H1 (cell line): ENCODE results near the gene PATJ. TPM values are rescaled to one million over a fixed set of nuclear protein-coding genes. Genes with fewer than 3 reads are reported as not detected.

Experiments
- ASH2L ChIP-seq: fragments of 200-600, 300-600 bp; sonication (generic); IDR thresholded peaks from one replicate; pipeline ENCODE4 v1.7.1; 2017; ENCODE audit warnings: low read length
- CHD2 ChIP-seq: IDR thresholded peaks from 2 replicates; pipeline ENCODE4 v1.6.1; 2012; ENCODE audit warnings: low read length, improper control_type of control experiment
- EGR1 ChIP-seq: IDR thresholded peaks from 2 replicates; pipeline ENCODE4 v1.6.1; 2011; ENCODE audit warnings: low read depth, low read length, borderline replicate concordance
- SIN3A ChIP-seq, 2 experiments: IDR thresholded peaks in 1 of 2; conservative IDR thresholded peaks in 1 of 2; 2 replicates each; pipeline ENCODE4 v1.6.1; 2011 to 2012; ENCODE audit warnings: low read length in 2 of 2, improper control_type of control experiment in 1 of 2, low read depth in 1 of 2, mild to moderate bottlenecking in 1 of 2
- SUZ12 ChIP-seq: fragments of 200-600 bp; sonication (generic); IDR thresholded peaks from 2 replicates; pipeline ENCODE4 v1.6.1; 2012; ENCODE audit warnings: mild to moderate bottlenecking, inconsistent platforms, low read length, moderate library complexity, mixed read lengths
- YY1 ChIP-seq: IDR thresholded peaks from 2 replicates; pipeline ENCODE4 v1.6.1; 2011; ENCODE audit warnings: low read depth, mild to moderate bottlenecking, low read length
- polyA plus RNA-seq, 7 experiments: library from polyadenylated mRNA; depleted of rRNA in 3 of 7; stranded (reverse) in 5 of 7; unstranded in 2 of 7; fragments of >200 nt in 5 of 7; fragments of 200-250 nt in 2 of 7; gene quantifications; 1 replicate in 5 of 7; 2 replicates in 1 of 7; 4 replicates in 1 of 7; pipeline versions ENCODE4 v1.2.1 to v1.2.3, GENCODE V29; 2011 to 2013; ENCODE audit warnings: missing spikeins in 2 of 7, mixed read lengths in 2 of 7
- total RNA-seq: library from RNA; stranded (reverse); fragmentation: NEBNext Ultra II Directional; extraction: Animal tissue kit (Norgen Biotek cat#: 25700); gene quantifications from 2 replicates; pipeline ENCODE4 v1.2.1, GENCODE V29; 2021
- TF ChIP-seq, protein P1 (sequence below), 3 experiments: IDR thresholded peaks; 1 replicate in 2 of 3; 2 replicates in 1 of 3; pipeline versions ENCODE4 v1.5.1 to v1.6.1; 2011; ENCODE audit warnings: low read length in 3 of 3, mild to moderate bottlenecking in 3 of 3, inconsistent platforms in 2 of 3, low read depth in 1 of 3, moderate library complexity in 1 of 3; ENCODE audit not compliant: insufficient read depth in 1 of 3; ENCODE audit errors: control extremely low read depth in 1 of 3

The PATJ gene
- total and polyA plus RNA-seq, 2 of the 8 experiments (the other 6 are each of a cell fraction or from before 2014, with no cell fraction given), result 8.2 to 55.6 TPM

GRCh38 chr1:61816191-61816590, 73.9 kb downstream of the PATJ start (continued):
- TF ChIP-seq SIN3A (conservative IDR thresholded peaks at IDR 0.05 in 1 of 2, IDR thresholded peaks at IDR 0.05 in 1 of 2; ENCODE audit: low read depth in 1 of 2, low read length in 2 of 2), result no peak
- TF ChIP-seq ASH2L, result no peak
- no peak for TF ChIP-seq SUZ12
- TF ChIP-seq, protein P1, sequence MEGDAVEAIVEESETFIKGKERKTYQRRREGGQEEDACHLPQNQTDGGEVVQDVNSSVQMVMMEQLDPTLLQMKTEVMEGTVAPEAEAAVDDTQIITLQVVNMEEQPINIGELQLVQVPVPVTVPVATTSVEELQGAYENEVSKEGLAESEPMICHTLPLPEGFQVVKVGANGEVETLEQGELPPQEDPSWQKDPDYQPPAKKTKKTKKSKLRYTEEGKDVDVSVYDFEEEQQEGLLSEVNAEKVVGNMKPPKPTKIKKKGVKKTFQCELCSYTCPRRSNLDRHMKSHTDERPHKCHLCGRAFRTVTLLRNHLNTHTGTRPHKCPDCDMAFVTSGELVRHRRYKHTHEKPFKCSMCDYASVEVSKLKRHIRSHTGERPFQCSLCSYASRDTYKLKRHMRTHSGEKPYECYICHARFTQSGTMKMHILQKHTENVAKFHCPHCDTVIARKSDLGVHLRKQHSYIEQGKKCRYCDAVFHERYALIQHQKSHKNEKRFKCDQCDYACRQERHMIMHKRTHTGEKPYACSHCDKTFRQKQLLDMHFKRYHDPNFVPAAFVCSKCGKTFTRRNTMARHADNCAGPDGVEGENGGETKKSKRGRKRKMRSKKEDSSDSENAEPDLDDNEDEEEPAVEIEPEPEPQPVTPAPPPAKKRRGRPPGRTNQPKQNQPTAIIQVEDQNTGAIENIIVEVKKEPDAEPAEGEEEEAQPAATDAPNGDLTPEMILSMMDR (IDR thresholded peaks at IDR 0.05; ENCODE audit: control extremely low read depth in 1 of 3, insufficient read depth in 1 of 3, low read depth in 1 of 3, low read length in 3 of 3), result no peak
- TF ChIP-seq YY1, result no peak
- TF ChIP-seq CHD2, result no peak
- TF ChIP-seq EGR1, result no peak
